ENCODE measurements around the gene PLA2G6.

- TF ChIP-seq CTCF (conservative IDR thresholded peaks at IDR 0.05; ENCODE audit: low read depth, low read length) (no peak), EZH2 (IDR thresholded peaks at IDR 0.05; ENCODE audit: low read length, unreplicated experiment) (no peak), EZH2phosphoT487 (IDR thresholded peaks at IDR 0.05; ENCODE audit: borderline replicate concordance, low read length) (no peak)
Observed at GRCh38 chr22:38066381-38067027, 115.1 kb downstream of the PLA2G6 start.

All from PC-3 (cell line).